Measurements from ENCODE around the gene RAET1L. TPM values are rescaled to one million over a fixed set of nuclear protein-coding genes. Genes with fewer than 3 reads are reported as not detected.
"Not testable (repeated sequence)": the region's sequence is repeated elsewhere in the genome, so short reads cannot be mapped to it uniquely, and the experiment has no call there.

Gene RAET1L
- polyA plus RNA-seq, 6 donors from 2014 or later = not detected

DNA sequence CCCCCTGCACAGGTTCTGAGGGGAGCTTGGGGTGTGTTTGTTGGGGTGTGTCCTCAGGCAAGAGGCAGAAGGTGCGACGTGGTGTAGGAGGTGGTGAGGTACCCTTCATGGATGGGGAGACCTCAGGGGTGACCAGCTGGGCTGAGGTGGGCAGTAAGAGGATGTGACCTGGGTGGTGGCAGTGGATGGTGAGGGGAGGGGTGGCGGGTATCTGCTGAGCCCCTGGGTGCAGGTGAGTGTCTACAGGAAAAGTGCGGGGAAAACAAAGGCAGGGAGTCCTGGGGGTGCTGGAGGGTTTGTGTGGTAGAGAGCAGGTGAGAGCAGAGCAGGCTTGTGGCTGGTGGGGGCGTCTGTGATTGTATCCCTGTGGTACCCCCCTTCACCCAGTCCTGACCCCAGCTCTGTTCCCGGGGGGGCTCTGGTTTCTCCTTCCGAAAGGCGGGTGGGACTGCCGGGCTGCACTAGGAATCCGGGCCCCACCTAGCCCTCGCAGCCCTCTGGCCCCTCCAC is 631 bp downstream of the RAET1L start:
- Mint-ChIP-seq H3K9me3 (peaks cover 0 to 3% (median 0%) of the 10 kb centered on the region in 7 donors), H3K27ac (peak overlapping the region in 2 of 6 donors; percentile 24 to 72), H3K27me3 (peaks cover 35 to 69% (median 66%) of the 10 kb centered on the region in 3 donors), H3K4me3 (peak overlapping the region in 3 of 8 donors; percentile 52 to 74 (median 59)), H3K36me3 (peaks cover 0 to 1% of the 10 kb centered on the region in 2 donors), H3K4me1 (peaks cover 32 to 36% (median 36%) of the 10 kb centered on the region in 3 donors)
- ATAC-seq (ENCODE audit: low read depth in 2 of 2) (no peak), DNase-seq (no peak)

DNA sequence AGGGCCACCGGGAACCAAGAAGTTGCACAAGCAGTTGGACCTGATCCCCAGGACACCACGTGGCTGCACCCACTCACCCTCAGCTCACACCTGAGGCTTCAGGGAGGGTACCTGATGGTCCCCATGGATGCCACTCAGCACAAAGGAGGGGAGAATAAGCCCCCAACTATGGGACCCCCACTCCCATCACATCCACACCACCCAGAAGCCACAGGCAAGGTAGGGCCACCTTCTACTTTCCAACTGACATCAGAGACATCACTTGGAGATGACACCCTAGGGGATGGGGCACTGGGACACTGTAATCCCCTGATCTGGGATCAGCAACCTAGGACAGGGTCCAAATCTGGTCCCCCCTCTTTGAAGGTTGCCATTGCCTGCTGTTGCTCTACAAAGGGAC is 1.3 kb downstream of the RAET1L start:
- H3K27me3 Mint-ChIP-seq = peaks cover 37 to 75% (median 71%) of the 10 kb centered on the region in 3 donors

DNA sequence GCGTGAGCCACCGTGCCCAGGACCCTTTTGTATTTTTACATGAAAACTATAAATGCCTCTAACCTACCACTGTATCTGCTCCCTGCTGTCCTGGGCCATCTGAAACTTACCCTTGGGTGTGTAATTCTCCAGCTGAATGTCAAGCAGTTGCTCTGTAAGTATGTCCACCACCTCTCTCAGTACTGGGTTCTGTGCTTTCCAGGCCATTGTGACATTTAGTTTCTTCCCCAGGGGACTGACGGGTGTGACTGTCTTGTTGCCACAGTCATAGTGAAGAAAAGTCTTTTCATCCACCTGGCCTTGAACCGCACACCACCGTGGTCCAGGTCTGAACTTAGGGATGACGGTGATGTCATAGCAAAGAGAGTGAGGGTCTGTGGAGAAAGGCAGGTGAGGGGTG is 3.5 kb downstream of the RAET1L start:
- not testable (repeated sequence) for H3K27ac Mint-ChIP-seq; ATAC-seq (ENCODE audit: low read depth in 2 of 2); H3K36me3 Mint-ChIP-seq; DNase-seq; H3K9me3 Mint-ChIP-seq; H3K4me3 Mint-ChIP-seq
- Mint-ChIP-seq H3K27me3 (peaks cover 47 to 77% (median 74%) of the 10 kb centered on the region in 3 donors), H3K4me1 (peaks cover 17 to 18% (median 18%) of the 10 kb centered on the region in 3 donors)

More for the DNA sequence above, 1.3 kb downstream of the RAET1L start:
- H3K4me1 Mint-ChIP-seq = peaks cover 25 to 29% (median 29%) of the 10 kb centered on the region in 3 donors
- not testable (repeated sequence) for ATAC-seq (ENCODE audit: low read depth in 2 of 2); H3K4me3 Mint-ChIP-seq; DNase-seq; H3K9me3 Mint-ChIP-seq; H3K36me3 Mint-ChIP-seq; H3K27ac Mint-ChIP-seq

DNA sequence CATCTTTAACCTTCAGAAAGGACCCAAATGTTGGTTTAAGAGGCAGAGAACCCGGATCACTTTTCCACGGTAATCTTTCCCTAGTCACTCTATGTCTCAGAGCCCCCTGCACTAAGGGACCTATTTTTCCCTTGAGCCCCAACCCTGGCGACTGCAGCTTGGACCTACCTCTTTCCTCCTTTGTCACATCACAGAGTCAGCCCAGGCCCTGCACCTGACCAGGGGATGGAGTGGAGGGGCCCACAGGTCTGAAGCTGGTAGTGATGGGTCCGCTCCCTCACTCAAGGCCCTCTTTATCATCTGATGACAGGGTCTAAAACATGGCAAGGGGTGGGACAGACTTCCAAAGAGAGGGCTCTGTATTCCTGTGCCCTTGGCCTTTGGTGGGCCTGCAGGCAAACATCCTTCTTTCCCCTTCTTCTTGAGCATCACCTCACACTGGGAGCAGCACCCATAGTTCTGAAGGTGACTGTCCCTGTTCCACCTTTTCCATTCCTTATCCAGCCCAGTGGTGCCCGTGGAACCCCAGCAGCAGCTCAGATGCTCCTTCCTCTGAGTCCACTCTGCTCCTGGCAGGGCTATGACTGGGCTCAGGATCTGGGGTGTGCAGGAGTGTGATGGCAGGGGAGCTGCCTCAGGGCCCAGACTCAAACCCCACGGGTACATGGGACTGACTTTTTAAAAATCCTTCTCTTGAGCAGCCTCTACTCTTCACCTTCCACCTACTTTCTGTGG is 6.3 kb downstream of the RAET1L start:
- no peaks in the 10 kb centered on the region for H3K9me3 Mint-ChIP-seq
- DNase-seq = no peak

DNA sequence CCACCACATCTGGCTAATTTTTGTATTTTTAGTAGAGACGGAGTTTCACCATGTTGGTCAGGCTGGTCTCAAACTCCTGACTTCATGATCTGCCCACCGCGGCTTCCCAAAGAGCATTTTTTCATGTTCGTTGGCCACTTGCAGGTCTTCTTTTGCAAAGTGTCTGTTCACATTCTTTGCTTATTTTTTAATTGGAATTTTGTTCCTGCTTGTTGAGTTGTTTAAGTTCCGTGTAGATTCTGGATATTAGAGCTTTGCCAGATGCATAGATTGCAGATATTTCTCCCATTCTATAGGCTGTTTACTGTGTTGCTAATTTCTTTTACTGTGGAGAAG is 8.2 kb downstream of the RAET1L start:
- H3K9me3 Mint-ChIP-seq; H3K36me3 Mint-ChIP-seq; H3K4me3 Mint-ChIP-seq; ATAC-seq (ENCODE audit: low read depth in 2 of 2); DNase-seq: not testable (repeated sequence)
- Mint-ChIP-seq H3K4me1 (peaks cover 15 to 19% (median 17%) of the 10 kb centered on the region in 3 donors), H3K27ac (peak overlapping the region in 1 of 6 donors; percentile 87), H3K27me3 (peaks cover 56 to 78% (median 75%) of the 10 kb centered on the region in 3 donors)

More for the DNA sequence above, 6.3 kb downstream of the RAET1L start:
- ATAC-seq (ENCODE audit: low read depth in 2 of 2) = no peak
- Mint-ChIP-seq H3K4me3 (no peak overlapping the region), H3K27me3 (peaks cover 52 to 76% (median 69%) of the 10 kb centered on the region in 3 donors), H3K36me3 (no peaks in the 10 kb centered on the region), H3K27ac (no peak overlapping the region), H3K4me1 (peaks cover 14 to 15% (median 14%) of the 10 kb centered on the region in 3 donors)

DNA sequence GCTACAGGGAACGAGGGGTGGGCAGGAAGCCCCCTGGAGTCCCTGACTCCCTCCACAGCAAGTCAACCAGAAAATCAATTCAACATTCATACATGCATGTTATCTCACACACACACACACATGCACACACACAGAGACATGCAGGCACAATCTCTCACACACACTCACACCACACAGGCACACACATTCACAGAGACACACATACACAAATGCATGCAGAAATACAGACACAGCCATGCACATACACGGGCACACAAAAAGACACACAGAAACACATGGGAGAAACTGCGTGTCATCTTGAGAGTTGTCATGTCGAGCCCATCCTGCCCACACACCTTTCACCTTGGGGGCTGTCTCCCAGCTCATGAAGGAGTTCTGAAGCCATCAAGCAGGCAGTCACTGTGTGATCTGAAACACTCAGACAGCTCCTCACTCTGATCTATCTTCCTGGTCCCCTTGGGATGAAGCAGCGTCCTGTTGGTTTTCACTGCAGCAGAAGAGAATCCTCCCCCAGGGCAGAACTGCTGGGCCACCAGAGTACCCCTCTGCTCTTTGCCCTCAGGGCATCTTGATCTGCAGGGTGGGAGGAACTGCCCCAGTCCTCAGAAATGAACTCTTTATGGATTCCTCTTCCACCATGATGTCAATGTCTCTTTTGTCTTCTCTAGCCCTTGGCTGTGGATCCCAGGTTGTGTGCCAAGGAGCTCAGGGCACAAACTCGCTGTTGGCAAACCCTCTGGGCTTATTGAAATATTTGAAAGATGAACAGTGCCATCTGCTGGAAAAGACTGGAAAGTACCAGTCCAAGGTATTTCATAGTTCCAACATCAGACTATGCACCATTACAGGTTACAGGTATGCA is 8.8 kb downstream of the RAET1L start:
- DNase-seq (peak; percentile 63), ATAC-seq (ENCODE audit: low read depth in 2 of 2) (peak; percentile 74 to 75)
- peaks cover 62 to 78% (median 75%) of the 10 kb centered on the region in 3 donors for H3K27me3 Mint-ChIP-seq
- peak overlapping the region in 1 of 8 donors; percentile 4 for H3K4me3 Mint-ChIP-seq
- peak overlapping the region in 2 of 6 donors; percentile 24 to 87 for H3K27ac Mint-ChIP-seq
- H3K36me3 Mint-ChIP-seq = no peaks in the 10 kb centered on the region
- peaks cover 15 to 19% (median 17%) of the 10 kb centered on the region in 3 donors for H3K4me1 Mint-ChIP-seq
- peaks cover 0 to 3% (median 0%) of the 10 kb centered on the region in 7 donors for H3K9me3 Mint-ChIP-seq

DNA sequence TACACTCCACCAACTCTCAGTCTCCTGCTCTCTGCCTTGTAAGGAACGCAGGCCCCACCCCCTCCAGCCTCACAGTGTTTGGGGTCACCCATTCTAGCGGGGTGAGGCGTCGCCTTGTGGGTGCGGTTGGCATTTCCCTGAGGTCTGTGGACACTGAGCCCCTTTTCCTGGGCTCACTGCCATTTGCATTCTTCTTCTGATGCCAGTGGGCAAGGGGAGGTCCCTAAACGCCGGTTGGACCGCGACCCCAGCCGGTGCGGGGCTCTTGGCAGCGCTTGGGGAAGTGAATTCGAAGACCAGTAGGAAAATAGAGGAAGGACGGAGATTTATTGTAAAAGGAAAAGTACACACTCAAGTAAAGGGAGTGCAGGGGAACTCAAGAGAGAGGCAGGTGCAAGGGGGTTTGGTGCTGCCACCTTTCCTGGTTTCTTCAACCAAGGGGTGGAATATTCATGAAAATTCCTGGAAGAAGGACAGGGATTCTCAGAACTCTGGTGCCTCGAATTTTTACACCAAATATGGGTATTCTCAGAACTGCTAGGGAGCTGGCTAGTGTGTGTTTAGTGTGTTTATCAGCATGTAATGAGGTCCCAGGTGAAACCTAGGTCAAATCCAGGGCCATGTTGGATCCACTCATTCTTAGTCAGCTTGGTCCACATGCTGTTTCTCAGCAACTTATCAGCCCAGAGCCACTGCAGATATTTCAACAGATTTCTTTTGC is 9.9 kb downstream of the RAET1L start:
- not testable (repeated sequence) for DNase-seq, H3K36me3 Mint-ChIP-seq, H3K9me3 Mint-ChIP-seq
- Mint-ChIP-seq H3K4me3 (peak overlapping the region in 7 of 8 donors; percentile 3 to 76 (median 28)), H3K27ac (peak overlapping the region in 2 of 6 donors; percentile 72 to 91), H3K4me1 (peaks cover 15 to 19% (median 17%) of the 10 kb centered on the region in 3 donors), H3K27me3 (peaks cover 65 to 80% (median 68%) of the 10 kb centered on the region in 3 donors)
- ATAC-seq (ENCODE audit: low read depth in 2 of 2) = peak; percentile 51 to 66

DNA sequence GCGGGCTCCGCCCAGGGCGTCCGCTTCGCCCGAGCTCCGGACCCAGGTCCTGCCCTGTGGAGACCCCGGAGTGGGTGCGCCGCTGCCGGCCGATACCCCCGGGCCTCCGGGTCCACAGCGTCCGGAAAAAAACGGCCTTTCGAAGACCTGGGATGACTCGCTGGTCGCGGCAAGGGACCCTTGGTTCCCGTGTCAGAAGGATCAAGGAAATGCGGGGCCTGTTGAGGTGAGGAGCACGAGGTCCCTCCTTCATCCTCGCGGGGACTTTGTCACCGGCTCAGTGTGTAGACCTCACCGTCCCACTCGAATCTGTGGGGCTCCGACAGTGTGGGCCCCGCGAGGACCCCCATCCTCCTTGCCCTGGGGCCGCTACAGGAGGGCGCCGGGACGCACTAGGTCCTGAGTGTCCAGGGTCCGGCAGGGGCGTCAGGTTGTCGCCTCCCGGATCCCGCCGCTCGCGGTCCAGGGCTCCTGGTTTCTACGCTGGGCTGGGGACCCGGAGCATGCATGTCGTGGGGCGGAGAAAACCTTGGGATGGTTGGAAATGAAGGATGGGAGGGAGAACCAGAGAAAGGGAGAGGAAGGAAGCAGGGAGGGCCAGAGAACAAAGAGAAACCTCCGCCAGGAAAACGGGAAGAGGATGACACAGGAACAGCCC is 10.6 kb downstream of the RAET1L start:
- not testable (repeated sequence) for DNase-seq, H3K9me3 Mint-ChIP-seq, H3K36me3 Mint-ChIP-seq
- ATAC-seq (ENCODE audit: low read depth in 2 of 2) = peak in 1 of 2 donors; percentile 17
- Mint-ChIP-seq H3K4me3 (peak overlapping the region in 7 of 8 donors; percentile 4 to 76 (median 18)), H3K27ac (peak overlapping the region in 1 of 6 donors; percentile 15), H3K27me3 (peaks cover 72 to 84% (median 72%) of the 10 kb centered on the region in 3 donors), H3K4me1 (peaks cover 15 to 19% (median 17%) of the 10 kb centered on the region in 3 donors)

DNA sequence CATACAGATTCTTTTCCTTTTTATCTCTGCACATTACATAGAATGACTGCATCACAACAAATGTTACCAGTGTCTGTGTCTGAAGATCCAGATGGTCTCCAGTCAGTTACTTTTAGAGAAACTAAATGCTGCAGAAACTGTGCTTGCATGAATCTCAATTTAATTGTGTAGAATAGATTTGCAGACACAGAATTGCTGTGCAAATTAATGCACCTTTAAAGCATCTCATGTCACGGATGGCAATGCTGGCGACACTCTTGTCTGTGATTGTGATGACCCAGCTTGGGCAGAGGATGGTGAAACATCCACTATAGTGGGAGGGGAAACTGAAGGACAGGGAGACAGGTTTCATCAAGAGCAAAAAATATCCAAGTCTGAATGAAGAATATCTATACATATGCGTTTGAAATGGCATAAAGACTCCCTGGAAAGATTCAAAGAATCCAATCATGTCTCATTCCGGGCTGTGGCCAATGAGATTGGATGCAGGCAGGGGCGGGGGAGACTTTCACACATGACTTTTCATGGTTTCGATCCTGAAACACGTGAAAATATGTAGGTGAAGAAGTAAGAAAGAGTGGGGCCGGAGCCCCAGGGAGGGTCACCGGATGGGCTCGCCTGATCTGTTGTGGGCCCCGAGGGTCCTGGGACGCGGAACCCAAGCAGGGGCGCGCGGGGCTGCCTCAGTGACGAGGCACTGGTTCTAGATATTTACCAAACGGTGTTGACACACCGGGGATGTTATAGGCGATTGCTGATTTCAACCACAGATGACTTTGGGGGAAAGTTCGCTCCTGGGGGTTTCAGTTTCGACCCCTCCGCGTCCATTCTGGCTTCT is 11.3 kb downstream of the RAET1L start:
- H3K36me3 Mint-ChIP-seq, DNase-seq, H3K9me3 Mint-ChIP-seq: not testable (repeated sequence)
- H3K4me1 Mint-ChIP-seq = peaks cover 15 to 19% (median 17%) of the 10 kb centered on the region in 3 donors
- peak overlapping the region; percentile 44 to 83 (median 62) for H3K4me3 Mint-ChIP-seq
- H3K27me3 Mint-ChIP-seq = peaks cover 72 to 82% (median 73%) of the 10 kb centered on the region in 3 donors
- H3K27ac Mint-ChIP-seq = peak overlapping the region in 4 of 6 donors; percentile 26 to 92 (median 55)
- ATAC-seq (ENCODE audit: low read depth in 2 of 2) = peak; percentile 40 to 41

DNA sequence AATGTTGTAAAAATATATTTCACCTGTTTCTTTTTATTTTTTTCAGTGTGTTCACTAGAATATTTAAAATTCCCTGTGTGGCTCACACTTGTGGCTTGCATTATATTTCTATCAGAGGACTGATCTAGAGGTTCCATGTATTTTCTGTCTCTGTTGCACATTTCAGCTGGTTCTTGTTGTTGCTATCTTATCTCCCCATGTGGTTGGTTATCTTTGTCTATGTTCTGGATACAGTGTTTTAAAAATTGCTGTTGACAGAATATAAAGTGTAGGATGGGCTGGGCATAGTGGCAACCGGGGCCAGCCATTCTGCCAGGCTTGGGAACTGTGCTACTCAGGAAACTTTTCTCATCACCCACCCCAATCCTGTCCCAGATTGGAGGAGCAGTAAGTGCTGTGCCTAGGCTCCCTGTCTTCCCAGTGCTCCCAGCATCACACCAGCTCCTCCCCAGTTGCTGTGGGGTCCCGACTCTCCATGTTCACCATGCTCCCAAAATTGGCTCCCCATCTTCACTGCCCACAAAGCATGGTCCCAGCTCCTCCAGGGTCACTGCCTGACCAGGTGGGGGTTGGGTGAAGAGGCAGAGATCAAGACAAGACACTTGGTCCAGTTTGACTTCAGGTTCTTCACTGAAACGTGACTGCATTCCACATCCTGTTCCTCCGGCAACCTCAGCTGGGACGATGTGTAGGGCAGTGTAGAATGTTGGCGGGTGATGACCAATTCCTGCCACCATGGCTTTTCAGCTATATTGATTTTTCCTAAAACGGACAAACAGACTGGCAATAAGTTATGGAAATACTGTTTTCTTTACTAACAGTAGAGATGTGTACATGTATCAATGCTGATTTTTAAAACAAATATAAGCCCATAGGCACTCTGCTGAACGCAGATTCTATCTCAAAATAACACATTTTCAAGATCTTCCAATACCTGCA is 12.2 kb downstream of the RAET1L start:
- Mint-ChIP-seq H3K27me3 (peaks cover 72 to 82% (median 74%) of the 10 kb centered on the region in 3 donors), H3K27ac (peak overlapping the region in 1 of 6 donors; percentile 26), H3K4me1 (peaks cover 15 to 19% (median 17%) of the 10 kb centered on the region in 3 donors)
- not testable (repeated sequence) for DNase-seq; H3K36me3 Mint-ChIP-seq; ATAC-seq (ENCODE audit: low read depth in 2 of 2); H3K9me3 Mint-ChIP-seq; H3K4me3 Mint-ChIP-seq

DNA sequence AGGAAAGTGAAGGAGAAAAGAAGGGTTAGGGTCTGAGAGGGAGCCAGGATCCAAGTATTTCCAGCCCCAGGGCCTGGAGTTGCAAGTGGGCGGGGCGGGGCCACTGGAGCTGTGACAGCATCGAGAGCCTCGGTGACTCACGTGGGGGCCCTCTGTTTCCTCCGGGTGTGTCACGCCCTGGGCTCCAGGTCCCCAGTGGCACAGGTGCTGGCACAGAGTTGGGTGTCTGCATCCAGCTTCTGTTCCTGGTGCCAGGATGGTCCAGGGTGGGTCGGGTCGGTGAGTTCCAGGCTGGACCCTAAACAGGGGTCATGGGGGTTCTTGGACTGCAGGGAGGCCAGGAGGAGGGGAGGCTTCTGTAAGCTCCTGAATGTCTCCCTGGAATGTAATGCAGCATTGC is 16.7 kb downstream of the RAET1L start:
- no peak overlapping the region for H3K4me3 Mint-ChIP-seq
- H3K27ac Mint-ChIP-seq = peak overlapping the region in 1 of 6 donors; percentile 97
- H3K27me3 Mint-ChIP-seq = peaks cover 34 to 58% (median 54%) of the 10 kb centered on the region in 3 donors
- DNase-seq (no peak), ATAC-seq (ENCODE audit: low read depth in 2 of 2) (no peak)
- no peaks in the 10 kb centered on the region for H3K36me3 Mint-ChIP-seq
- H3K9me3 Mint-ChIP-seq = no peaks in the 10 kb centered on the region
- H3K4me1 Mint-ChIP-seq = peaks cover 10 to 27% (median 15%) of the 10 kb centered on the region in 3 donors
